SK-N-SH (cell line): ENCODE results near the gene SRGAP2B.
"Not testable (repeated sequence)": the region's sequence is repeated elsewhere in the genome, so short reads cannot be mapped to it uniquely, and the experiment has no call there.

Experiments
- CHD2 ChIP-seq: fragments of 150-350 bp; IDR thresholded peaks from 2 replicates; pipeline ENCODE4 v1.6.1; 2018; ENCODE audit warnings: low read length; ENCODE audit not compliant: partially characterized antibody
- CTCF ChIP-seq: fragments of 200-600 bp; sonication (generic); IDR thresholded peaks from 2 replicates; pipeline ENCODE4 v1.6.1; 2017; ENCODE audit warnings: antibody characterized with exemption, mild to moderate bottlenecking, moderate library complexity
- FOXJ3 ChIP-seq: sonication (generic); formaldehyde crosslinking; IDR thresholded peaks from 2 replicates; pipeline ENCODE4 v1.5.1; 2020; ENCODE audit warnings: mild to moderate bottlenecking, missing genetic modification reagents
- NFIC ChIP-seq: IDR thresholded peaks from 2 replicates; pipeline ENCODE4 v1.4.0; 2012; ENCODE audit warnings: borderline replicate concordance
- POLR2AphosphoS5 ChIP-seq: IDR thresholded peaks from 2 replicates; pipeline ENCODE4 v1.6.1; 2012; ENCODE audit warnings: low read depth, low read length
- RAD21 ChIP-seq: IDR thresholded peaks from 2 replicates; pipeline ENCODE4 v1.6.1; 2012; ENCODE audit warnings: mild to moderate bottlenecking, low read length
- REST ChIP-seq: IDR thresholded peaks from 2 replicates; pipeline ENCODE4 v1.6.1; 2012; ENCODE audit warnings: mild to moderate bottlenecking, low read depth, low read length, moderate library complexity
- USF2 ChIP-seq: fragments of 150-350 bp; IDR thresholded peaks from 2 replicates; pipeline ENCODE4 v1.6.1; 2017; ENCODE audit warnings: antibody characterized with exemption, low read length, low read depth, borderline replicate concordance

DNA sequence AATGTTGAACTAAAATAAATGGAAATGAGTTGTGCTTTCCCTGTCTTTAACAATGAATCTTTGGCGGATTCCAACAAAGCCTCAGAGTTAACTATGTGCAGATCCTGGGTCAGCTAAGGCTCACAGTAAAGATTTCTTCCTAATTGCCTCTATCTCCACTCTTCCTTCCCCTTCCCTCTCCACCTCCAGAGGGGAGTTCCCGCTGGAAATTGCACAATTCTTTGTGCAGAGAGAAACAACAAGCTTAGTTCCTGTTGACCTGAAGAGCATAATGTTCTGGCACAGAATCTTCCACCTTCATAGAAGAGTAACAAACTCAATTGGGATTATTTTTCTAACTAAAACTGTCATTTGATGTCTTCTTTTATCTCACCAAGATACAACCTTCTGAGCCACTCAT is 77.4 kb downstream of the SRGAP2B start:
- not testable (repeated sequence) for TF ChIP-seq USF2; REST; CTCF; NFIC; FOXJ3 (CRISPR knock-in tag); RAD21; POLR2AphosphoS5; CHD2
